Brain microvascular endothelial cell (primary cell): Measurements from ENCODE around the gene ADARB1.

Experiments
- DNase-seq: peaks from one replicate; pipeline ENCODE4 v3.0.0-alpha.2; 2020
- H3K27ac ChIP-seq: fragments of 250-450 bp; sonication (Bioruptor Pico); 2 replicates; pipeline ENCODE4 v1.5.1; 2020; ENCODE audit warnings: mild to moderate bottlenecking, moderate library complexity
- H3K27me3 ChIP-seq: fragments of 250-450 bp; sonication (Bioruptor Pico); replicated peaks from 2 replicates; pipeline ENCODE4 v1.5.1; 2020; ENCODE audit warnings: mild to moderate bottlenecking
- H3K36me3 ChIP-seq: fragments of 250-450 bp; sonication (Bioruptor Pico); replicated peaks from 2 replicates; pipeline ENCODE4 v1.5.1; 2020; ENCODE audit warnings: mild to moderate bottlenecking
- H3K4me3 ChIP-seq: 2 replicates; pipeline ENCODE4 v1.5.1; 2011; ENCODE audit warnings: low read depth, mild to moderate bottlenecking, control low read depth, low read length, moderate library complexity
- in situ Hi-C: cut with HindIII; loops from 2 replicates; pipeline ENCODE4 v1.10.0; 2017; ENCODE audit warnings: low sequenced_read_pairs, low pct_ligation_motif_present
- TF ChIP-seq, protein P1 (sequence below): IDR thresholded peaks from 2 replicates; pipeline ENCODE4 v1.5.1; 2011; ENCODE audit warnings: low read depth, mild to moderate bottlenecking, moderate library complexity, low read length, control low read depth, inconsistent platforms; ENCODE audit errors: missing control alignments

The ADARB1 gene

DNA sequence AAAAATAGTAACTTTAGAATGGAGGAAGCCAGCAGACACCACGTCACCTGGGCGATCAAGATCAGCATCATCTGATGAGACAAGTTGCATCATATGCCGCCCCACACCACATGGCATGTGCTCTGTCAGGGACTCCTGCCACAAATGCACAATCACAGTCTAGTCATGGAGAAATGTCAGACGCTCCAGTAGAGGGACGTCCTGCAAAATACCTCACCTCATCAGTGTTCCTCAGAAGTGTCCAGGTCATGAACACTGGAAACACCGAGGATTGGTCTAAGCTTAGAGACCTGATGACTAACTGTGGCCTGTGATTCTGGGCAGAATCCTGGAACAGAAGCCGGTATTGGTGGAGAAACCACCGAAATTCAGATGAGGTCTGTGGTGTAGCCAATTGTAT lies 14.3 kb downstream of the ADARB1 start:
- Histone ChIP-seq H3K27me3 (no peaks in the 10 kb centered on the region), H3K36me3 (peaks cover 5% of the 10 kb centered on the region), H3K27ac (no peak overlapping the region), H3K4me3 (no peak overlapping the region)
- no peak for DNase-seq
- TF ChIP-seq, protein P1, sequence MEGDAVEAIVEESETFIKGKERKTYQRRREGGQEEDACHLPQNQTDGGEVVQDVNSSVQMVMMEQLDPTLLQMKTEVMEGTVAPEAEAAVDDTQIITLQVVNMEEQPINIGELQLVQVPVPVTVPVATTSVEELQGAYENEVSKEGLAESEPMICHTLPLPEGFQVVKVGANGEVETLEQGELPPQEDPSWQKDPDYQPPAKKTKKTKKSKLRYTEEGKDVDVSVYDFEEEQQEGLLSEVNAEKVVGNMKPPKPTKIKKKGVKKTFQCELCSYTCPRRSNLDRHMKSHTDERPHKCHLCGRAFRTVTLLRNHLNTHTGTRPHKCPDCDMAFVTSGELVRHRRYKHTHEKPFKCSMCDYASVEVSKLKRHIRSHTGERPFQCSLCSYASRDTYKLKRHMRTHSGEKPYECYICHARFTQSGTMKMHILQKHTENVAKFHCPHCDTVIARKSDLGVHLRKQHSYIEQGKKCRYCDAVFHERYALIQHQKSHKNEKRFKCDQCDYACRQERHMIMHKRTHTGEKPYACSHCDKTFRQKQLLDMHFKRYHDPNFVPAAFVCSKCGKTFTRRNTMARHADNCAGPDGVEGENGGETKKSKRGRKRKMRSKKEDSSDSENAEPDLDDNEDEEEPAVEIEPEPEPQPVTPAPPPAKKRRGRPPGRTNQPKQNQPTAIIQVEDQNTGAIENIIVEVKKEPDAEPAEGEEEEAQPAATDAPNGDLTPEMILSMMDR, result no peak
- in situ Hi-C loops, result no loop called here

DNA sequence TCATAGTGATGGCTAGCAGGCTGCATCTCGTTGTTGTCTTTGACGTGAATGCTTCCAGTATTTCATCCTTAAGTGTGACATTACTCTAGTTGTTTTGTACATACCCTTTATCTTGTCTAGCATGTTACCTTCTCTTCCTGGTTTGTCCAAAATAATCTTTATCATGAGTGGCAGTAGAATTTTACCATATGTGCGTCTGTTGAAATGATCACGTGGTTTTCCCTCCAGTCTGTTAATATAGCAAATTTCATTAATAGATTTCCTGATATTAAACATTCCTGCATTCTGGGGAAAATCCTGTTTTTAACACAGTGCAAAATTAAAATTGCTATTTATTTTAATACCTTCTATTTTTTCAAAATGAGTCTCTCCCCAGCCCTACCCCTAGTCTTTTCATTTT lies 15.6 kb downstream of the ADARB1 start:
- no peak for DNase-seq
- Histone ChIP-seq H3K27ac (no peak overlapping the region), H3K27me3 (no peaks in the 10 kb centered on the region), H3K4me3 (no peak overlapping the region), H3K36me3 (peaks cover 2% of the 10 kb centered on the region)
- in situ Hi-C loops, result no loop called here
- TF ChIP-seq, protein P1, result no peak

DNA sequence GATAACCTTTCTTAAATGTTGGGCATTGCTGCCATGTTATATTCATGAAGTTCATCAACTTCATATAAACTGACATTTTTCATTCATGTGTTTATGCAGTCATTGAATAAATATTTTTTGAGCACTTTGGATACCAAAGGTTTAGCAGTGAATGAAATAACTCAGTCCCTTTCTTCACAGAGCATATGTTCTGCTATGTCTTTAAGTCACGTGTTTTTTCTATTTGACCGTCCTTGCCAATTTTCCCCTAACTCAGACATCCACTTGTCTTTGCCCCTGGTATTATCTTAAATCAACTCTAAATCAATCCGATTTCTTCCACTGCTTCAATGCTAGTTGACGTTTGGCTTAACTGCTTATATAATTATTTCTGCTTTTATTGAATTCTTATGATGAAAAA lies 16.6 kb downstream of the ADARB1 start:
- Histone ChIP-seq H3K27ac (no peak overlapping the region), H3K27me3 (no peaks in the 10 kb centered on the region), H3K4me3 (no peak overlapping the region), H3K36me3 (peaks cover 2% of the 10 kb centered on the region)
- TF ChIP-seq, protein P1, result no peak
- in situ Hi-C loops, result no loop called here
- no peak for DNase-seq

DNA sequence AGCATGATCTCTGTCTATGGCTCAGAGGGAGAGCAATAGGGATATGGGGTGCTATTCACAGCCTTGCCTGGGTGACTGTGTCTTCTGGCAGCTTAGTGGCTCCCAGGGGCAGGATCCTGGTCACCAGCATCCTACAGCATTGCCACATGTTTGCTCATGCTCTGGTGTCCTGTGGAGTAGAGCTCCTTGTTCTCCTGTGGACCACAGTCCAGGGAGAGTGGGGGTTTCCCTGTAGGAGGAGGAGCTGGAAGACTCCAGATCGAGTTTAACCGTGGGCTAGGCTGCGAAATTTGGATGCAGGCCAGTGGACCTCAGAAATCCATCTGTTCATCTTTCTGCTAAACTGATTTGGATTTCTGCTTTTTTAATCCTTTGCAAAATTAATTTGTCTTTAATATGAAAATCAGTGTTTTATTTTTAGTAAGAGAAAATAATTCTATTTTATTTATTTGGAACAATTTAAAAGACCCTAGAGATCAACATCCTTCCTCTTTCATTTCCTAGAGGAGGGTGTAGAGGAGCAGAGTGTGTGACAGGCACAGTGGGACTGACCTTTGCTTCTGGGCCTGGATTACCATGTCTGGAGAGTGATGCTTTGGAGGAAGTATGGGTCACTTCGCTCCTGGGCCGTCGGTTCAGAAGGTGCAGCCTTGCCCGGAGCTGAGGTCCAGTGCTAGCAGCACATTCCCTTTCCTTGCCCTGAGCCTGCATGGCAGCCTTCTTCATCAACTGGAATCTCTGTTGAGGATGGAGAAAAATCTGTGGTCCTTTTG lies 17.4 kb downstream of the ADARB1 start:
- DNase-seq, result no peak
- Histone ChIP-seq H3K27ac (no peak overlapping the region), H3K36me3 (peaks cover 2% of the 10 kb centered on the region), H3K4me3 (no peak overlapping the region), H3K27me3 (no peaks in the 10 kb centered on the region)
- TF ChIP-seq, protein P1, result no peak
- in situ Hi-C loops, result no loop called here

DNA sequence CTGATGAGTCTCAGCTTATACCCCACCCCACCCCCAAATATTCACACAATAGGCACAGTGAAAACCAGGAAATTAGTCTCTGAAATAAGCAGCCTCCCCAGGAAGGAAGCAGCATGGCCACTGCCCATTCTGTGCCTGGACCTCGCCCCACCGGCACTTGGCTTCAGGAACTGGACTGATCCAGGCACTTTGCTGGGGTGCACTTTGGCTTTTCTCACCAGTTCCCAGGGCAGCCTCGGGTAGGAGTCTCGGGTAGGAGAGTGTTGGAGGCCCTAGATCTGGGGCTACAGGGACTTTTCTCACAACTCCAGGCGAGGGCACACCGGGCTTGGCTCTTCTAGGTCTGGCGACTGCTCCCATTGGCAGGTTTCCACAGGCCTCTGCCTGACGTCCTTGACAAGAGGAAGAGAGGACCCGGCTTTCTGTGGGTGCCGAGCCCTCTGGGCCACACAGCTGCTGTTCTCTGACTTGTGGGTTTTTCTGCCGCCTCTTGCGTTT lies 18.7 kb downstream of the ADARB1 start:
- TF ChIP-seq, protein P1, result no peak
- H3K27ac ChIP-seq, result no peak overlapping the region
- no peaks in the 10 kb centered on the region for H3K27me3 ChIP-seq
- no peak overlapping the region for H3K4me3 ChIP-seq
- no peak for DNase-seq
- in situ Hi-C loops, result no loop called here
- peaks cover 2% of the 10 kb centered on the region for H3K36me3 ChIP-seq

DNA sequence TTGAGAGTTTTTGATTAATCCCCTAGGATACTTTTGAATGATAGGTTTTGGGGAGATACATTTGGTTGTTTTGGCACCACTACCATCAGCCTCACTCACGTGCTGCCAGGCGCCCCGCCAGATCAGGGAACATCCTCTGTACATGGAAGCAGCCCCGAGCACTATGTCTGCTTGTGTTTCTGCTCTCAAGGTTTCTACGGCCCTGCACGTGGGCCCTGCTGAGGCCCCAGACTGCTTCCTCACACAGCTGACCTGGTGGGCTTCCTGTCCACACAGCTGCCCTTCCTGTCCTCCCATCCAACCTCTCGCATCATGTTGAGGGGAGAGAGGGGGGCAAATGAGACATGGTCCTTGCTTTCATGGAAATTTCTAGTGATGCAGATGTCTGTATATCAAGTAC lies 20.0 kb downstream of the ADARB1 start:
- Histone ChIP-seq H3K36me3 (peaks cover 2% of the 10 kb centered on the region), H3K4me3 (no peak overlapping the region), H3K27ac (no peak overlapping the region), H3K27me3 (no peaks in the 10 kb centered on the region)
- TF ChIP-seq, protein P1, result no peak
- in situ Hi-C loops, result no loop called here
- DNase-seq, result no peak
